ENCODE data around the gene KCNV2. TPM values are rescaled to one million over a fixed set of nuclear protein-coding genes. Genes with fewer than 3 reads are reported as not detected.

Gene KCNV2
- total RNA-seq, 1 donor from 2014 or later = not detected

- intact Hi-C loops (cut with micrococcal nuclease) = no loop called here
- Mint-ChIP-seq H3K27ac (no peak overlapping the region), H3K4me1 (peaks cover 11% of the 10 kb centered on the region), H3K9me3 (peaks cover 10% of the 10 kb centered on the region), H3K27me3 (no peaks in the 10 kb centered on the region), H3K36me3 (ENCODE audit: low read depth) (peaks cover 29% of the 10 kb centered on the region), H3K4me3 (no peak overlapping the region)
- DNase-seq = no peak
Measured at GRCh38 chr9:2755285-2755684, 38.0 kb downstream of the KCNV2 start.

GRCh38 chr9:2758162-2758897 is 41.0 kb downstream of the KCNV2 start:
- peaks cover under 1% of the 10 kb centered on the region for H3K9me3 Mint-ChIP-seq
- no peaks in the 10 kb centered on the region for H3K27me3 Mint-ChIP-seq
- peaks cover 31% of the 10 kb centered on the region for H3K36me3 Mint-ChIP-seq (ENCODE audit: low read depth)

GRCh38 chr9:2758898-2759510 is 41.7 kb downstream of the KCNV2 start:
- DNase-seq = no peak
- H3K36me3 Mint-ChIP-seq (ENCODE audit: low read depth) = peaks cover 27% of the 10 kb centered on the region

More at GRCh38 chr9:2758162-2758897, 41.0 kb downstream of the KCNV2 start:
- H3K4me3 Mint-ChIP-seq = no peak overlapping the region
- DNase-seq = no peak
- intact Hi-C loops (cut with micrococcal nuclease) = no loop called here
- peaks cover 15% of the 10 kb centered on the region for H3K4me1 Mint-ChIP-seq
- no peak overlapping the region for H3K27ac Mint-ChIP-seq

GRCh38 chr9:2761424-2761823 is 44.1 kb downstream of the KCNV2 start:
- DNase-seq = no peak
- peaks cover 38% of the 10 kb centered on the region for H3K4me1 Mint-ChIP-seq
- no peak overlapping the region for H3K4me3 Mint-ChIP-seq
- H3K27me3 Mint-ChIP-seq = no peaks in the 10 kb centered on the region
- no peak overlapping the region for H3K27ac Mint-ChIP-seq
- H3K36me3 Mint-ChIP-seq (ENCODE audit: low read depth) = peaks cover 33% of the 10 kb centered on the region
- no peaks in the 10 kb centered on the region for H3K9me3 Mint-ChIP-seq
- intact Hi-C loops (cut with micrococcal nuclease) = loop anchor here (5.0 to 10.0 kb wide), 3 partner anchors 36 to 747 kb away; partner anchors contain the start of gene SMARCA2

More at GRCh38 chr9:2758898-2759510, 41.7 kb downstream of the KCNV2 start:
- Mint-ChIP-seq H3K4me1 (peaks cover 20% of the 10 kb centered on the region), H3K27ac (no peak overlapping the region), H3K27me3 (no peaks in the 10 kb centered on the region), H3K4me3 (no peak overlapping the region), H3K9me3 (no peaks in the 10 kb centered on the region)
- intact Hi-C loops (cut with micrococcal nuclease) = no loop called here

- Mint-ChIP-seq H3K4me1 (peaks cover 36% of the 10 kb centered on the region), H3K9me3 (no peaks in the 10 kb centered on the region), H3K27ac (peak overlapping the region; percentile 91), H3K36me3 (ENCODE audit: low read depth) (peaks cover 44% of the 10 kb centered on the region), H3K4me3 (peak overlapping the region; percentile 57), H3K27me3 (no peaks in the 10 kb centered on the region)
- intact Hi-C loops (cut with micrococcal nuclease) = loop anchor here (1.0 to 10.0 kb wide), 5 partner anchors 33 to 750 kb away; partner anchors contain the start of genes PUM3, SMARCA2 and VLDLR
- peak; percentile 85 for DNase-seq
Measured at GRCh38 chr9:2764353-2764752, 47.0 kb downstream of the KCNV2 start.

GRCh38 chr9:2765250-2765880 is 48.1 kb downstream of the KCNV2 start:
- H3K9me3 Mint-ChIP-seq = no peaks in the 10 kb centered on the region
- peak overlapping the region; percentile 1 for H3K4me3 Mint-ChIP-seq
- peaks cover 43% of the 10 kb centered on the region for H3K36me3 Mint-ChIP-seq (ENCODE audit: low read depth)
- intact Hi-C loops (cut with micrococcal nuclease) = loop anchor here (10.0 kb wide), 2 partner anchors 111 to 751 kb away; partner anchors contain the start of gene SMARCA2
- peak; percentile 60 for DNase-seq
- no peaks in the 10 kb centered on the region for H3K27me3 Mint-ChIP-seq
- peaks cover 36% of the 10 kb centered on the region for H3K4me1 Mint-ChIP-seq
- peak overlapping the region; percentile 90 for H3K27ac Mint-ChIP-seq

GRCh38 chr9:2767800-2768677 is 50.7 kb downstream of the KCNV2 start:
- Mint-ChIP-seq H3K36me3 (ENCODE audit: low read depth) (peaks cover 49% of the 10 kb centered on the region), H3K4me3 (no peak overlapping the region), H3K4me1 (peaks cover 27% of the 10 kb centered on the region), H3K27me3 (no peaks in the 10 kb centered on the region), H3K27ac (peak overlapping the region; percentile 14), H3K9me3 (peaks cover 7% of the 10 kb centered on the region)
- DNase-seq = no peak
- intact Hi-C loops (cut with micrococcal nuclease) = loop anchor here (10.0 kb wide), 2 partner anchors 113 to 753 kb away; partner anchors contain the start of gene SMARCA2

GRCh38 chr9:2771087-2771486 is 53.8 kb downstream of the KCNV2 start:
- Mint-ChIP-seq H3K27ac (no peak overlapping the region), H3K36me3 (ENCODE audit: low read depth) (peaks cover 72% of the 10 kb centered on the region), H3K27me3 (no peaks in the 10 kb centered on the region), H3K9me3 (peaks cover 31% of the 10 kb centered on the region), H3K4me1 (peaks cover 1% of the 10 kb centered on the region), H3K4me3 (no peak overlapping the region)
- intact Hi-C loops (cut with micrococcal nuclease) = no loop called here
- DNase-seq = no peak

- Mint-ChIP-seq H3K27me3 (no peaks in the 10 kb centered on the region), H3K4me1 (no peaks in the 10 kb centered on the region), H3K4me3 (no peak overlapping the region), H3K27ac (no peak overlapping the region), H3K36me3 (ENCODE audit: low read depth) (peaks cover 78% of the 10 kb centered on the region), H3K9me3 (peaks cover 36% of the 10 kb centered on the region)
- intact Hi-C loops (cut with micrococcal nuclease) = no loop called here
- DNase-seq = no peak
Measured at GRCh38 chr9:2771661-2772060, 54.4 kb downstream of the KCNV2 start.

GRCh38 chr9:2777454-2777853 is 60.1 kb downstream of the KCNV2 start:
- Mint-ChIP-seq H3K4me1 (no peaks in the 10 kb centered on the region), H3K27ac (no peak overlapping the region), H3K4me3 (no peak overlapping the region), H3K27me3 (no peaks in the 10 kb centered on the region), H3K9me3 (peaks cover 50% of the 10 kb centered on the region), H3K36me3 (ENCODE audit: low read depth) (peaks cover 93% of the 10 kb centered on the region)
- intact Hi-C loops (cut with micrococcal nuclease) = no loop called here
- no peak for DNase-seq

- Mint-ChIP-seq H3K36me3 (ENCODE audit: low read depth) (peaks cover 92% of the 10 kb centered on the region), H3K9me3 (peaks cover 46% of the 10 kb centered on the region), H3K4me1 (no peaks in the 10 kb centered on the region), H3K27ac (no peak overlapping the region), H3K27me3 (no peaks in the 10 kb centered on the region), H3K4me3 (no peak overlapping the region)
- intact Hi-C loops (cut with micrococcal nuclease) = no loop called here
- no peak for DNase-seq
Measured at GRCh38 chr9:2778816-2779215, 61.5 kb downstream of the KCNV2 start.

Measured in activated CD4-positive, alpha-beta T cell treated with anti-CD3 and anti-CD28 coated beads, Interleukin-2, amount 10 ng/mL, durations not matched to agents 24 days and 14 days (primary cell).